ENCODE data around the gene RYR2.

GRCh38 chr1:237792149-237792548, 750.2 kb downstream of the RYR2 start:
- TF ChIP-seq CTCF (IDR thresholded peaks at IDR 0.05) (no peak), POLR2A (IDR thresholded peaks at IDR 0.05) (no peak), EP300 (IDR thresholded peaks at IDR 0.05) (no peak)

Data from tibial nerve (tissue), 4 donors.